Esophagus squamous epithelium (tissue), 5 donors: ENCODE results near the gene MOB1A. TPM values are rescaled to one million over a fixed set of nuclear protein-coding genes. Genes with fewer than 3 reads are reported as not detected.
A peak's percentile ranks its signal among the peaks of the same experiment; 100 is the strongest.

Source experiments
- DNase-seq: peaks from one replicate; lab custom pipeline; 2025; lab: John Stamatoyannopoulos, UW
- H3K27ac ChIP-seq, 4 donors: fragments of 200-600 bp; sonication (generic); one replicate each; pipeline ENCODE4 v1.5.1; 2016 to 2019; ENCODE audit warnings: mild to moderate bottlenecking in 1 of 4
- H3K27me3 ChIP-seq, 4 donors: fragments of 200-600 bp; sonication (generic); 1 replicate in 3 of 4; 2 replicates in 1 of 4; pipeline versions ENCODE4 v1.5.1 to v1.6.0; 2017 to 2021; ENCODE audit warnings: antibody characterized with exemption in 1 of 4
- H3K36me3 ChIP-seq, 3 donors: fragments of 200-600 bp; sonication (generic); one replicate each; pipeline ENCODE4 v1.5.1; 2016 to 2019
- H3K4me1 ChIP-seq, 3 donors: fragments of 200-600 bp; sonication (generic); one replicate each; pipeline ENCODE4 v1.5.1; 2017 to 2019
- H3K4me3 ChIP-seq, 4 donors: fragments of 200-600 bp; sonication (generic); 1 replicate in 3 of 4; 2 replicates in 1 of 4; pipeline ENCODE4 v1.5.1; 2016 to 2019; ENCODE audit warnings: mild to moderate bottlenecking in 2 of 4, moderate library complexity in 1 of 4
- H3K9me3 ChIP-seq, 3 donors: fragments of 200-600 bp; sonication (generic); one replicate each; pipeline ENCODE4 v1.5.1; 2016 to 2019
- POLR2A ChIP-seq, 4 donors: fragments of 450-650 bp; IDR thresholded peaks; one replicate each; pipeline ENCODE4 v1.6.1; 2017; ENCODE audit warnings: antibody characterized with exemption in 4 of 4, mild to moderate bottlenecking in 4 of 4, moderate library complexity in 3 of 4
- WGBS, 2 donors: methylation state at CpG; one replicate each; pipeline ENCODE4 v1.1.5; 2018; 5-methylcytosine and 5-hydroxymethylcytosine counted together
- intact Hi-C: fragments of 100-400 bp; cut with DNase I; formaldehyde crosslinking; loops from one replicate; pipeline ENCODE4 v1.15.0; 2022
- total RNA-seq, 4 donors: library from RNA; depleted of rRNA; stranded (reverse); fragments of >200 nt; gene quantifications; one replicate each; pipeline ENCODE4 v1.1.0, GENCODE V29; 2016
- TF ChIP-seq, protein P1 (sequence below), 6 experiments: fragments of 450-650 bp in 4 of 6; fragments of 200-600 bp in 2 of 6; sonication (generic) in 2 of 6; IDR thresholded peaks; one replicate each; pipeline ENCODE4 v1.5.1; 2016 to 2019; ENCODE audit warnings: antibody characterized with exemption in 6 of 6, mild to moderate bottlenecking in 4 of 6, moderate library complexity in 4 of 6
- donor health status: DM: yes; HTN: yes; CAD: no.

The MOB1A gene
- total RNA-seq, 4 donors from 2014 or later = 87.9 to 125 (median 102) TPM

DNA sequence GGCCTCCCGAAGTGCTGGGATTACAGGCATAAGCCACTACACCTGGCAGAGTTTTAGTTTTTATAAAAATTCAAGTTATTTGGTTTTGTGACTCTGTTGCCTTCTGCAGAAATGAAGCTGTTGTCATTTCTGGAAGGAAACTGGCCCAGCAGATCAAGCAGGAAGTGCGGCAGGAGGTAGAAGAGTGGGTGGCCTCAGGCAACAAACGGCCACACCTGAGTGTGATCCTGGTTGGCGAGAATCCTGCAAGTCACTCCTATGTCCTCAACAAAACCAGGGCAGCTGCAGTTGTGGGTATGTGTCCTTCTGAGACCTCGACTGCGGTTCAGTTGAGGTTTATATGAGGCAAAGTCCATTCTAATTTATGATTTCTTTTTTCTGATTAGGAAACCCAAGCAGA, 26.9 kb upstream of the MOB1A start:
- Histone ChIP-seq H3K27me3 (no peaks in the 10 kb centered on the region), H3K27ac (peak overlapping the region; percentile 60 to 90 (median 80)), H3K4me1 (peaks cover 11 to 65% (median 45%) of the 10 kb centered on the region in 3 donors), H3K9me3 (no peaks in the 10 kb centered on the region), H3K4me3 (peak overlapping the region in 1 of 4 donors; percentile 21), H3K36me3 (peaks cover 3 to 38% (median 5%) of the 10 kb centered on the region in 3 donors)
- 31 to 42% methylated on average over 3 to 6 of the region's 6 CpGs for WGBS, 2 donors
- intact Hi-C loops = no loop called here
- no peak for TF ChIP-seq POLR2A (IDR thresholded peaks at IDR 0.05)
- TF ChIP-seq, protein P1, sequence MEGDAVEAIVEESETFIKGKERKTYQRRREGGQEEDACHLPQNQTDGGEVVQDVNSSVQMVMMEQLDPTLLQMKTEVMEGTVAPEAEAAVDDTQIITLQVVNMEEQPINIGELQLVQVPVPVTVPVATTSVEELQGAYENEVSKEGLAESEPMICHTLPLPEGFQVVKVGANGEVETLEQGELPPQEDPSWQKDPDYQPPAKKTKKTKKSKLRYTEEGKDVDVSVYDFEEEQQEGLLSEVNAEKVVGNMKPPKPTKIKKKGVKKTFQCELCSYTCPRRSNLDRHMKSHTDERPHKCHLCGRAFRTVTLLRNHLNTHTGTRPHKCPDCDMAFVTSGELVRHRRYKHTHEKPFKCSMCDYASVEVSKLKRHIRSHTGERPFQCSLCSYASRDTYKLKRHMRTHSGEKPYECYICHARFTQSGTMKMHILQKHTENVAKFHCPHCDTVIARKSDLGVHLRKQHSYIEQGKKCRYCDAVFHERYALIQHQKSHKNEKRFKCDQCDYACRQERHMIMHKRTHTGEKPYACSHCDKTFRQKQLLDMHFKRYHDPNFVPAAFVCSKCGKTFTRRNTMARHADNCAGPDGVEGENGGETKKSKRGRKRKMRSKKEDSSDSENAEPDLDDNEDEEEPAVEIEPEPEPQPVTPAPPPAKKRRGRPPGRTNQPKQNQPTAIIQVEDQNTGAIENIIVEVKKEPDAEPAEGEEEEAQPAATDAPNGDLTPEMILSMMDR (IDR thresholded peaks at IDR 0.05) = no peak
- DNase-seq = no peak

DNA sequence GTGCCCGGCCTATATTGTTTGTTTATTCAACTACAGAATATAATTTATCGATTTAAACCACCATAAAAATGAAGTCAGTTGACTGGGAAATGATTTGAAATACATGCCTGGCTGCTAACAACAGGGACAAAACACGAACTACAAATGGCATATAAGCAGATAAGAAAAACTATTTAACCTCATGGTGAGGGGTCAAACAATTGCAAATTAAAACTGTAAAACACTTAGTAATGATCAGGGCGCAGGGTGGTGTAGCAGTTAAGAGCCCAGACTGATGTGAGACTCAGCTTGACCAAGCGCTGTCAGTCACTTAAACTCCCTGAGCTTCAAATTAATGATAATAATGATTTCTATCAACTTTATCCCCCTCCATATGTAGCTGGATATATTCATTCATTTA, 26.4 kb upstream of the MOB1A start:
- intact Hi-C loops = no loop called here

DNA sequence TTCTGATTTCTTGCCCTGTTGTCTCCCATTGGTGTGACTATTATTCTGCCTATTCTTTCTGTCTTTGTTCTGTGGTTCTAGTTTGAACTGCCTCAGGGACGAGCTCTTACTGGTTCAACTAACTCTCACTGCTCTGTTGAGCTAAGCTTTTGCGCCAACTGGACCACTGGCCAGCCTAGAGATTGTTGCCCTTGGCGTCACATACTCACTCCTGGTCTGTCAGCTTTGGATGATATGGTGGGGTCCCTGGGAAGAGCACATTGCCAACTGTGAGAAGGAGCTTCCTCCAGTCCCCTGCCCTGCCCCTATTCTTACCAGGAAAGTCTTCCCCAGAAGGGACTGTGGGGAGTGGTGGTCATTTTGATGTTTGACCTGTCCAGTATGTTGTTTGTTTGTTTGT, 25.8 kb upstream of the MOB1A start:
- no peak overlapping the region for H3K4me3 ChIP-seq
- TF ChIP-seq, protein P1 (IDR thresholded peaks at IDR 0.05) = no peak
- TF ChIP-seq POLR2A (IDR thresholded peaks at IDR 0.05) = no peak
- peak overlapping the region in 3 of 4 donors; percentile 21 to 90 (median 81) for H3K27ac ChIP-seq
- H3K4me1 ChIP-seq = peaks cover 11 to 77% (median 54%) of the 10 kb centered on the region in 3 donors
- 84 to 91% methylated on average over 3 of the region's 3 CpGs for WGBS, 2 donors
- no peaks in the 10 kb centered on the region for H3K27me3 ChIP-seq
- H3K9me3 ChIP-seq = no peaks in the 10 kb centered on the region
- DNase-seq = no peak
- intact Hi-C loops = no loop called here
- H3K36me3 ChIP-seq = peaks cover 0 to 27% (median 3%) of the 10 kb centered on the region in 3 donors

More for the DNA sequence above, 26.4 kb upstream of the MOB1A start:
- TF ChIP-seq, protein P1 (IDR thresholded peaks at IDR 0.05) = no peak
- TF ChIP-seq POLR2A (IDR thresholded peaks at IDR 0.05) = no peak
- Histone ChIP-seq H3K36me3 (peaks cover 3 to 34% (median 5%) of the 10 kb centered on the region in 3 donors), H3K9me3 (no peaks in the 10 kb centered on the region), H3K4me3 (no peak overlapping the region), H3K27ac (peak overlapping the region; percentile 60 to 90 (median 80)), H3K4me1 (peaks cover 11 to 70% (median 48%) of the 10 kb centered on the region in 3 donors), H3K27me3 (no peaks in the 10 kb centered on the region)
- 75 to 86% methylated on average over 5 of the region's 5 CpGs for whole genome bisulfite sequencing, 2 donors
- no peak for DNase-seq

DNA sequence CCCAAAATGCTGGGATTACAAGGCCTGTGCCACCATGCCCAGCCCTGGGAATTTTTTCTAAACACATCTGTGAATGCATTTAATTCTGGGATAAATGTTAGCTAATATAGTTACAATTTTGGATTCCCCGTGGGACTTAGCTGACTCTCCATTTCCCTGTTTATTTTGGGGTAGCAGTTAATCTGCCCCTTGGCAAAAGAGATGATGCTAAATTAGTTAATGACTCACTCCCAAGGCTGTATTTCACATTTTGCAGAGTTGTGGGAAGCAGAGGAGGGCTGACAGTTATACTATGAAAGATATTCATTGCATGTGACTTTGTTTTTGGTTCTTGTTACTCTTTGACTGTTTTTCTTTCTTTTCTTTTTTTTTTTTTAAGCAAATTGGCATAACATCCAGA, 22.9 kb upstream of the MOB1A start:
- Histone ChIP-seq H3K4me1 (peaks cover 6 to 84% (median 55%) of the 10 kb centered on the region in 3 donors), H3K27me3 (no peaks in the 10 kb centered on the region), H3K9me3 (no peaks in the 10 kb centered on the region), H3K36me3 (no peaks in the 10 kb centered on the region), H3K4me3 (peak overlapping the region in 1 of 4 donors; percentile 91), H3K27ac (peak overlapping the region in 3 of 4 donors; percentile 7 to 92 (median 72))
- DNase-seq = no peak
- WGBS, 2 donors = 10 to 25% methylated on average over 1 of the region's 1 CpG
- intact Hi-C loops = no loop called here
- TF ChIP-seq, protein P1 (IDR thresholded peaks at IDR 0.05) = no peak
- no peak for TF ChIP-seq POLR2A (IDR thresholded peaks at IDR 0.05)

DNA sequence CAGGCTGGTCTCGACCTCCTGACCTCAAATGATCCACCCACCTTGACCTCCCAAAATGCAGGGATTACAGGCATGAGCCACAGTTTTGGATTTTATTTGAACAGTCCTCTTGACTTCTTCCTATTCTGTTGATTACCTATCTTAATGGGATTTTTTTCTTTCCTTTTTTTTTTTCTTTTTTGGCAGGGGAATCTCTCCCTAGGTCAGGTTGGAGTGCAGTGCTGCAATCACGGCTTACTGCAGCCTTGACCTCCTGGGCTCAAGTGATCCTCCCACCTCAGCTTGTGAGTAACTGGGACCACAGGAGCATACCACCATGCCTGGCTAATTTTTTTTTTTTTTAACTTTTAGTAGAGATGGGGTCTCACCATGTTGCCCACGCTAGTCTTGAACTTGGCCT, 22.5 kb upstream of the MOB1A start:
- Histone ChIP-seq H3K36me3 (no peaks in the 10 kb centered on the region), H3K27ac (peak overlapping the region in 3 of 4 donors; percentile 7 to 92 (median 72)), H3K4me1 (peaks cover 2 to 80% (median 51%) of the 10 kb centered on the region in 3 donors), H3K4me3 (peak overlapping the region in 1 of 4 donors; percentile 91), H3K9me3 (no peaks in the 10 kb centered on the region), H3K27me3 (no peaks in the 10 kb centered on the region)
- DNase-seq = no peak
- TF ChIP-seq, protein P1 (IDR thresholded peaks at IDR 0.05) = no peak
- TF ChIP-seq POLR2A (IDR thresholded peaks at IDR 0.05) = no peak
- intact Hi-C loops = no loop called here
- 60 to 67% methylated on average over 3 of the region's 3 CpGs for WGBS, 2 donors
